Adipose tissue (tissue), 3 donors: ENCODE results near the gene GGTA1. TPM values are rescaled to one million over a fixed set of nuclear protein-coding genes. Genes with fewer than 3 reads are reported as not detected.
"Not testable (repeated sequence)": the region's sequence is repeated elsewhere in the genome, so short reads cannot be mapped to it uniquely, and the experiment has no call there.

Experiments
- H3K27ac ChIP-seq: one replicate; pipeline ENCODE4 v1.5.1; 2013; ENCODE audit warnings: low read depth, low read length
- WGBS, 3 donors: extraction: QIAGEN DNeasy Blood & Tissue Kit; methylation state at CpG; one replicate each; pipeline ENCODE4 v1.1.7; 2013; 5-methylcytosine and 5-hydroxymethylcytosine counted together
- polyA plus RNA-seq, 3 donors: library from polyadenylated mRNA; stranded (reverse); fragments of 200-250 nt; gene quantifications; one replicate each; pipeline ENCODE4 v1.2.3, GENCODE V29; 2013
- donor health status: healthy with polysubstance abuse.
- donor health status: Bipolar disorder and iron deficiency.
- donor health status: healthy.

The GGTA1 gene
- polyA plus RNA-seq, 3 donors, result 0.62 to 37.5 (median 3.7) TPM

- no peak overlapping the region for H3K27ac ChIP-seq
- 47 to 68% (median 54%) methylated on average over 8 of the region's 8 CpGs for WGBS, 3 donors
These were observed 59.7 kb downstream of the GGTA1 start for GRCh38 chr9:121439711-121440664.

- 31 to 76% (median 56%) methylated on average over 1 of the region's 1 CpG for whole genome bisulfite sequencing, 3 donors
- no peak overlapping the region for H3K27ac ChIP-seq
These were observed 60.6 kb downstream of the GGTA1 start for GRCh38 chr9:121439016-121439415.

- H3K27ac ChIP-seq, result no peak overlapping the region
- 78 to 94% (median 92%) methylated on average over 3 of the region's 3 CpGs for WGBS, 3 donors
These were observed 61.8 kb downstream of the GGTA1 start for GRCh38 chr9:121437891-121438290.

GRCh38 chr9:121437046-121437445 lies 62.6 kb downstream of the GGTA1 start:
- 84 to 100% (median 88%) methylated on average over 3 of the region's 3 CpGs for WGBS, 3 donors
- H3K27ac ChIP-seq, result not testable (repeated sequence)

- H3K27ac ChIP-seq, result no peak overlapping the region
These were observed 64.7 kb downstream of the GGTA1 start for GRCh38 chr9:121434969-121435368.

- WGBS, 3 donors, result 74 to 87% (median 82%) methylated on average over 1 of the region's 1 CpG
- H3K27ac ChIP-seq, result no peak overlapping the region
These were observed 71.7 kb downstream of the GGTA1 start for GRCh38 chr9:121427899-121428298.

GRCh38 chr9:121424024-121424432 lies 75.6 kb downstream of the GGTA1 start:
- WGBS, 3 donors, result 83 to 97% (median 92%) methylated on average over 1 of the region's 1 CpG
- H3K27ac ChIP-seq, result no peak overlapping the region

GRCh38 chr9:121411993-121412392 lies 87.7 kb downstream of the GGTA1 start:
- no peak overlapping the region for H3K27ac ChIP-seq
- WGBS, 3 donors, result 77 to 87% (median 83%) methylated on average over 3 of the region's 3 CpGs

GRCh38 chr9:121405899-121406298 lies 93.7 kb downstream of the GGTA1 start:
- WGBS, 3 donors, result 46 to 95% (median 91%) methylated on average over 1 of the region's 1 CpG
- no peak overlapping the region for H3K27ac ChIP-seq

Other genes starting within 250 kb of the GGTA1 start
- 1,000 to 10,000 TPM in 2 of 3 donors, 100 to 1,000 TPM in 1; 183 to 2,232 (median 1,519) TPM for gene GSN, start 231.7 kb downstream of the GGTA1 start, polyA plus RNA-seq
- gene STOM, start 129.6 kb downstream of the GGTA1 start, polyA plus RNA-seq, result 100 to 1,000 TPM in 2 of 3 donors, 10 to 100 TPM in 1; 36.4 to 333 (median 194) TPM
- 10 to 100 TPM in 2 of 3 donors, 1 to 10 TPM in 1; 9.7 to 29.9 (median 20.6) TPM for gene DAB2IP, start 151.8 kb upstream of the GGTA1 start, polyA plus RNA-seq